Naive thymus-derived CD4-positive, alpha-beta T cell (primary cell): ENCODE measurements around the gene PLIN4. TPM values are rescaled to one million over a fixed set of nuclear protein-coding genes. Genes with fewer than 3 reads are reported as not detected.

ENCODE experiments used
- ATAC-seq: fragments of 150-1000 bp; cut with Tn5 transposase; 2 replicates; pipeline ENCODE4 v1.10.0; 2021; ENCODE audit warnings: mild to moderate bottlenecking, moderate library complexity
- CTCF ChIA-PET: fragments of 350-600 bp; sonication (Branson Sonifier 250); formaldehyde crosslinking; loops from one replicate; lab custom pipeline; 2021; ENCODE audit warnings: antibody characterized with exemption; lab: Charles Lee
- POLR2A ChIA-PET: fragments of 350-600 bp; sonication (Branson Sonifier 250); formaldehyde crosslinking; loops from one replicate; lab custom pipeline; 2021; ENCODE audit warnings: antibody characterized with exemption, inconsistent platforms; lab: Charles Lee
- DNase-seq, 9 donors: peaks; one replicate each; pipeline versions ENCODE4 v3.0.0 to v3.0.0-alpha.2; 2020 to 2022; ENCODE audit warnings: mixed read lengths in 1 of 9
- H3K27ac ChIP-seq: one replicate; pipeline ENCODE4 v1.7.0; 2013; ENCODE audit warnings: mild to moderate bottlenecking, low read depth, low read length, moderate library complexity
- H3K27me3 ChIP-seq, 2 donors: one replicate each; pipeline ENCODE4 v1.7.0; 2013; ENCODE audit warnings: low read length in 2 of 2, mild to moderate bottlenecking in 2 of 2, moderate library complexity in 2 of 2; ENCODE audit not compliant: control insufficient read depth in 2 of 2, insufficient read depth in 2 of 2
- H3K36me3 ChIP-seq, 3 experiments: 1 replicate in 2 of 3; 2 replicates in 1 of 3; pipeline ENCODE4 v1.7.0; 2013; ENCODE audit warnings: low read length in 3 of 3, mild to moderate bottlenecking in 3 of 3, moderate library complexity in 1 of 3; ENCODE audit not compliant: insufficient read depth in 3 of 3, control insufficient read depth in 2 of 3
- H3K4me1 ChIP-seq, 2 donors: one replicate each; pipeline ENCODE4 v1.7.0; 2013; ENCODE audit warnings: low read length in 2 of 2, mild to moderate bottlenecking in 2 of 2, moderate library complexity in 1 of 2; ENCODE audit not compliant: control insufficient read depth in 2 of 2, insufficient read depth in 2 of 2
- H3K4me3 ChIP-seq: 2 replicates; pipeline ENCODE4 v1.7.0; 2013; ENCODE audit warnings: mild to moderate bottlenecking, low read length
- H3K9me3 ChIP-seq, 3 experiments: 1 replicate in 2 of 3; 2 replicates in 1 of 3; pipeline ENCODE4 v1.7.0; 2013; ENCODE audit warnings: low read length in 3 of 3; ENCODE audit not compliant: control insufficient read depth in 2 of 3
- H3K27ac Mint-ChIP-seq, 9 donors: one replicate each; pipeline ENCODE4 v1.8.0; 2020 to 2022; ENCODE audit warnings: mixed read lengths in 9 of 9, mild to moderate bottlenecking in 8 of 9, moderate library complexity in 5 of 9, inconsistent platforms in 2 of 9
- H3K27me3 Mint-ChIP-seq, 5 donors: one replicate each; pipeline ENCODE4 v1.8.0; 2021 to 2022; ENCODE audit warnings: mixed read lengths in 5 of 5, mild to moderate bottlenecking in 1 of 5
- H3K36me3 Mint-ChIP-seq, 5 donors: one replicate each; pipeline ENCODE4 v1.8.0; 2020 to 2022; ENCODE audit warnings: mixed read lengths in 5 of 5, mild to moderate bottlenecking in 3 of 5, inconsistent platforms in 1 of 5
- H3K4me1 Mint-ChIP-seq, 7 donors: one replicate each; pipeline ENCODE4 v1.8.0; 2020 to 2022; ENCODE audit warnings: mixed read lengths in 7 of 7, mild to moderate bottlenecking in 3 of 7, inconsistent platforms in 1 of 7
- H3K4me3 Mint-ChIP-seq, 10 donors: one replicate each; pipeline ENCODE4 v1.8.0; 2020 to 2022; ENCODE audit warnings: mild to moderate bottlenecking in 10 of 10, mixed read lengths in 10 of 10, moderate library complexity in 6 of 10, inconsistent platforms in 2 of 10
- H3K9me3 Mint-ChIP-seq, 11 donors: one replicate each; pipeline ENCODE4 v1.8.0; 2020 to 2022; ENCODE audit warnings: mixed read lengths in 11 of 11, mild to moderate bottlenecking in 4 of 11, inconsistent platforms in 1 of 11, moderate library complexity in 1 of 11
- intact Hi-C, 2 donors: fragments of 100-400 bp; cut with micrococcal nuclease; formaldehyde crosslinking; loops; one replicate each; pipeline ENCODE4 v1.15.1; 2023
- polyA plus RNA-seq, 2 donors: library from polyadenylated mRNA; unstranded; fragments of 300-500 nt; fragmentation: Illumina TruSeq; gene quantifications; one replicate each; pipeline ENCODE4 v1.2.3, GENCODE V29; 2021
- total RNA-seq, 6 experiments: library from RNA in 5 of 6; stranded (reverse) in 5 of 6; gene quantifications; 1 replicate in 5 of 6; 2 replicates in 1 of 6; pipeline ENCODE4 v1.2.3 and lab custom pipeline; 2021 to 2026

PLIN4 gene
- total and polyA plus RNA-seq, 7 experiments from 2014 or later, result 0.08 to 0.24 (median 0.11) TPM; not detected in 2

GRCh38 chr19:4473011-4473762 lies 45.1 kb downstream of the PLIN4 start:
- DNase-seq, result no peak
- Mint-ChIP-seq H3K9me3 (no peaks in the 10 kb centered on the region), H3K36me3 (peaks cover 1 to 12% (median 8%) of the 10 kb centered on the region in 5 donors), H3K27me3 (no peaks in the 10 kb centered on the region), H3K27ac (peak overlapping the region in 7 of 9 donors; percentile 41 to 83 (median 56)), H3K4me3 (peak overlapping the region in 9 of 10 donors; percentile 66 to 87 (median 79)), H3K4me1 (peaks cover 11 to 29% (median 24%) of the 10 kb centered on the region in 7 donors)
- peak overlapping the region; percentile 65 for H3K27ac ChIP-seq
- H3K4me3 ChIP-seq, result peak overlapping the region; percentile 51
- no peaks in the 10 kb centered on the region for H3K9me3 ChIP-seq
- peaks cover 7 to 12% of the 10 kb centered on the region in 2 donors for H3K4me1 ChIP-seq
- no peak for ATAC-seq
- POLR2A ChIA-PET, result interaction anchor here (0.9 to 4.6 kb wide), 2 partner anchors 15 to 251 kb away, joined by 3 to 41 read pairs; partner anchors contain the start of gene UBXN6
- CTCF ChIA-PET, result interaction anchor here (0.5 kb wide), 1 partner anchor 124 kb away, joined by 3 read pairs; no protein-coding TSS in a partner anchor
- H3K36me3 ChIP-seq, result peaks cover 0 to 22% (median 0%) of the 10 kb centered on the region in 3 experiments
- H3K27me3 ChIP-seq, result no peaks in the 10 kb centered on the region
- intact Hi-C loops, result loop anchor here (5.0 to 10.0 kb wide), 8 partner anchors 146 to 1899 kb away; partner anchors contain the start of genes ALKBH7 (in 2 of the 2), EEF2 (in 2 of the 2), DPP9 (in 1 of the 2) and MFSD12 (in 1 of the 2)

DNA sequence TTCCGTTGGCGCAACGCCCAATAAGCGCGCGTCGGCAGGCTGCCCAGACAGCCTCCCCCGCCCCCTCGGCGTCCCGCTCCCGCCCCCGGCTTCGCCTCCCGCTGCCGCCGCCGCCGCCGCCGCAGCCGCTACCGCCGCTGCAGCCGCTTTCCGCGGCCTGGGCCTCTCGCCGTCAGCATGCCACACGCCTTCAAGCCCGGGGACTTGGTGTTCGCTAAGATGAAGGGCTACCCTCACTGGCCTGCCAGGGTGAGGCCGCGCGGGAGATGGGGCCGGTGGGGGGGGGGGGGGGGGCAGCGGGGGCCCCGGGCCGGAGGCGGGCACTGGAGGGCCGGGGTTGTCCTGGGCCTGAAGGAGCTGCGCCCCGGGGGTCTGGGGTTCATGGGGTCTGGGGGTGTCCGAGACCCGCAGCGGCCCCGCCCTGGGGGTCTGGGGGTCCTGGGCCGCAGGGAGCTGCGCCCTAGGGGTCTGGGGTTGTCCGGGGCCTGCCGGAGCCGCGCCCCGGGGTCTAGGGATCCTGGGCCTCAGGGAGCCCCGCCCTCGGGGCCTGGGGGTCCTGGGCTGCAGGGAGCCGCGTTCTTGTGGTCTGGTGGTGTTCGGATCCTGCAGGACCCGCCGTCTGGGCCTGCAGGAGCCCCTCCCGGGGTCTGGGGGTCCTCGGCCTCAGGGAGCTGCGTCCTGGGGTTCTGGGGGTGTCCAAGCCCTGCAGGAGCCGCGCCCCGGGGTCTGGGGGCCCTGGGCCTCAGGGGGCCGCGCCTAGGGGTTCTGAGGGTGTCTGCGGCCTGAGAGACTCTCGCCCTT lies 45.9 kb downstream of the PLIN4 start, which contains the start of gene HDGFL2:
HDGFL2 (plus strand) TSS at position 124 of the 801 bp plus-strand sequence; CDS start at position 178, 54 bp downstream.
- Histone ChIP-seq H3K27me3 (no peaks in the 10 kb centered on the region), H3K4me3 (peak within 1 kb of the TSS; percentile 71), H3K4me1 (peaks cover 7 to 12% of the 10 kb centered on the region in 2 donors), H3K27ac (peak within 1 kb of the TSS; percentile 77), H3K36me3 (peaks cover 0 to 15% (median 0%) of the 10 kb centered on the region in 3 experiments), H3K9me3 (no peaks in the 10 kb centered on the region)
- peaks cover 1 to 9% (median 6%) of the 10 kb centered on the region in 5 donors for H3K36me3 Mint-ChIP-seq
- CTCF ChIA-PET, result interaction anchor here (1.0 kb wide), 1 partner anchor 120 kb away, joined by 4 read pairs; no protein-coding TSS in a partner anchor
- H3K27me3 Mint-ChIP-seq, result no peaks in the 10 kb centered on the region
- ATAC-seq (no peak), DNase-seq (peak in 3 of 9 donors; percentile 31 to 93 (median 87))
- H3K9me3 Mint-ChIP-seq, result no peaks in the 10 kb centered on the region
- H3K4me1 Mint-ChIP-seq, result peaks cover 11 to 28% (median 24%) of the 10 kb centered on the region in 7 donors
- intact Hi-C loops, result loop anchor here (1.0 to 10.0 kb wide), 10 partner anchors 145 to 1900 kb away; partner anchors contain the start of genes ALKBH7 (in 2 of the 2), EEF2 (in 2 of the 2), TNFAIP8L1 (in 2 of the 2) and DPP9 (in 1 of the 2)
- peak within 1 kb of the TSS in 9 of 10 donors; percentile 66 to 87 (median 79) for H3K4me3 Mint-ChIP-seq
- POLR2A ChIA-PET, result interaction anchor here (1.0 to 4.6 kb wide), 7 partner anchors 9 to 709 kb away, joined by 3 to 41 read pairs (median 5); partner anchors contain the start of genes DPP9, MPND, UBXN6 and YJU2
- H3K27ac Mint-ChIP-seq, result peak within 1 kb of the TSS in 6 of 9 donors; percentile 41 to 83 (median 62)

DNA sequence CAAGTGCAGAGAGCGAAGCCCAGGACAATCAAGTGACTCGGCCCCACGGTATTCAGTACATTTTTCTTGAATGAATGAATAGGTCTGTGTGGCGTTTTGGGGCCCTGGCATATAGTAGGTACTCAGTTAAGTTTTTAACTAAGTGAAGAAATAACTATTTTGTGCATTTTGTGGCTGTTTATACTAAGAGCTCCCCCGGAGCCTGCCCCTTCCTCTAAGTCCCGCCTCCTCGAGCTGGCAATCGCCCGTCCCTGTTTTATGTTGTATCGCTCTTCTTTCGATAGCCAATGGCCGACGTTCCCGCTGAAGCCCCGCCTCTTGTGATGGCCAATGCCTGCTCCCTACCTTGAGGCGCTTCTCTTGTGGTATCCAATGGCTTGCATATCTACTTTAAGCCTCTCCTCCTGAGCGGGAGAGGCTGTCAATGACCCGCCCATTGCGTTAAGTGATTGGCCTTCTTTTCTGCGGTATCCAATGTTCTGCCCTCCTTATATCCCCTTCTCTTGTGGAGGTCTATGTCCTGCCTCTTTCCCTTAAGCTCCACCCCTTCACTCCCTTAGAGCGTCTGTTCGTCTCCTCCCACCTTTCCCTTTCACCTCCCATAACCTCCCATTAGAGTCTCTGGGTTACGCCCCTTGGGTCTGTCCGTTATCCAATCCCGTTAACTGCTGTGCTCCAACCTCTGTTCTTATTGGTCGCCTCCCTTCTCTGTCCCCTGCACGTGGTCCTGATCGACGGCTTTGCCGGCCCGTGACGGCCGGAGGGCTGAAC lies 46.7 kb downstream of the PLIN4 start:
- no peaks in the 10 kb centered on the region for H3K9me3 Mint-ChIP-seq
- Histone ChIP-seq H3K36me3 (peaks cover 0 to 8% (median 0%) of the 10 kb centered on the region in 3 experiments), H3K4me3 (peak overlapping the region; percentile 71), H3K27ac (peak overlapping the region; percentile 77), H3K9me3 (no peaks in the 10 kb centered on the region), H3K4me1 (peaks cover 7 to 12% of the 10 kb centered on the region in 2 donors), H3K27me3 (no peaks in the 10 kb centered on the region)
- CTCF ChIA-PET, result interaction anchor here (0.8 to 1.0 kb wide), 4 partner anchors 12 to 225 kb away, joined by 3 to 4 read pairs (median 4); partner anchors contain the start of gene YJU2
- H3K4me1 Mint-ChIP-seq, result peaks cover 11 to 25% (median 24%) of the 10 kb centered on the region in 7 donors
- no peaks in the 10 kb centered on the region for H3K27me3 Mint-ChIP-seq
- no peak overlapping the region for H3K4me3 Mint-ChIP-seq
- POLR2A ChIA-PET, result interaction anchor here (0.6 to 4.6 kb wide), 12 partner anchors 8 to 708 kb away, joined by 3 to 41 read pairs (median 3); partner anchors contain the start of genes CHAF1A, DPP9, MPND and UBXN6
- DNase-seq, result peak; percentile 78 to 100 (median 98)
- peak; percentile 90 for ATAC-seq
- no peak overlapping the region for H3K27ac Mint-ChIP-seq
- intact Hi-C loops, result loop anchor here (1.0 to 10.0 kb wide), 19 partner anchors 14 to 1901 kb away; partner anchors contain the start of genes ALKBH7 (in 2 of the 2), EEF2 (in 2 of the 2), TNFAIP8L1 (in 2 of the 2) and UBXN6 (in 2 of the 2)
- peaks cover 1 to 3% (median 3%) of the 10 kb centered on the region in 5 donors for H3K36me3 Mint-ChIP-seq

DNA sequence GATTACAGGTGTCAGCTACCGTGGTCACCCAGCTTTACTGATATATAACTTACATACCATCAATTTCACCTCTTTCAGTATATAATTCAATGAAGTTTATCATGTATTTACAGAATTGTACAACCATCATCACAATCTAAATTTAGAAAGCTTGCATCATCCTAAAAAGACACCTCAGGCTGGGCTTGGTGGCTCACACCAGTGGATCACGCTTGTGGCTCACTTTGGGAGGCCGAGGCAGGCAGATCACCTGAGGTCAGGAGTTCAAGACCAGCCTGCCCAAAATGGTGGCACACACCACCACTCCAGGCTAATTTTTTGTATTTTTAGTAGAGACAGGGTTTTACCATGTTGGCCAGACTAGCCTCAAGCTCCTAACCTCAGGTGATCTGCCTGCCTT lies 50.5 kb downstream of the PLIN4 start:
- H3K9me3 Mint-ChIP-seq, result no peaks in the 10 kb centered on the region
- H3K9me3 ChIP-seq, result no peaks in the 10 kb centered on the region
- CTCF ChIA-PET, result interaction anchor here (1.2 kb wide), 1 partner anchor 11 kb away, joined by 3 read pairs; no protein-coding TSS in a partner anchor
- no peaks in the 10 kb centered on the region for H3K27me3 ChIP-seq
- no peak overlapping the region for H3K27ac ChIP-seq
- no peaks in the 10 kb centered on the region for H3K36me3 Mint-ChIP-seq
- H3K4me3 Mint-ChIP-seq, result no peak overlapping the region
- H3K4me3 ChIP-seq, result no peak overlapping the region
- DNase-seq (no peak), ATAC-seq (no peak)
- H3K27ac Mint-ChIP-seq, result no peak overlapping the region
- intact Hi-C loops, result no loop called here
- POLR2A ChIA-PET, result interaction anchor here (1.0 kb wide), 1 partner anchor 10 kb away, joined by 3 read pairs; no protein-coding TSS in a partner anchor
- H3K4me1 Mint-ChIP-seq, result peaks cover 3 to 8% (median 6%) of the 10 kb centered on the region in 7 donors
- H3K4me1 ChIP-seq, result peaks cover 0 to 10% of the 10 kb centered on the region in 2 donors
- no peaks in the 10 kb centered on the region for H3K27me3 Mint-ChIP-seq
- peaks cover 0 to 4% (median 0%) of the 10 kb centered on the region in 3 experiments for H3K36me3 ChIP-seq

DNA sequence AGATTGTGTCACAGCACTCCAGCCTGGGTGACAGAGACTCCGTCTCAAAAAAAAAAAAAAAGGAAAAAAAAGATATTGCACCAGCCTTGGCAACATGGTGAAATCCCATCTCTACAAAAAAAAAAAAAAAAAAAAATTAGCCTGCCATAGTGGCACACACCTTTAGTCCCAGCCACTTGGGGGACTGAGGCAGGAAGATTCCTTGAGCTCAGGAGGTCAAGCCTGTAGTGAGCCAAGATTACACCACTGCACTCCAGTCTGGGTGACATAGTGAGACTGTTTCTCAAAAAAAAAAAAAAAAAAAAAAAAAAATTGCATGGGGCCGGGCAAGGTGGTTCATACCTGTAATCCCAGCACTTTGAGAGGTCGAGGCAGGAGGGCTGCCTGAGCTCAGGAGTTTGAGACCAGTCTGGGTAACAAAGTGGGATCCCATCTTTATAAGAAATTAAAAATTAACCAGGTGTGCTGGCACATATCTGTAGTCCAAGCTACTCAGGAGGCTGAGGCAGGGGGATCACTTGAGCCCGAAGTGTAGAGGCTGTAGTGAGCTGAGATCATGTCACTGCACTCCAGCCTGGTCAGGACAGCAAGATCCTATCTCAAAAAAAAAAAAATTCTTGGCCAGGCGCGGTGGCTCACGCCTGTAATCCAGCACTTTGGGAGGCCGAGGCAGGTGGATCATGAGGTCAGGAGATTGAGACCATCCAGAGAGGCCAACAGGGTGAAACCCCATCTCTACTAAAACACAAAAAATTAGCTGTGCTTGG lies 53.3 kb downstream of the PLIN4 start:
- Histone ChIP-seq H3K4me3 (no peak overlapping the region), H3K27ac (no peak overlapping the region), H3K4me1 (peaks cover 0 to under 1% of the 10 kb centered on the region in 2 donors), H3K27me3 (no peaks in the 10 kb centered on the region), H3K9me3 (no peaks in the 10 kb centered on the region), H3K36me3 (no peaks in the 10 kb centered on the region)
- no peak overlapping the region for H3K4me3 Mint-ChIP-seq
- ChIA-PET CTCF (no interaction called here), POLR2A (interaction anchor here (0.9 kb wide), 1 partner anchor 8 kb away, joined by 3 read pairs; no protein-coding TSS in a partner anchor)
- ATAC-seq (no peak), DNase-seq (no peak)
- H3K4me1 Mint-ChIP-seq, result peaks cover 0 to 2% (median 0%) of the 10 kb centered on the region in 7 donors
- H3K27ac Mint-ChIP-seq, result peak overlapping the region in 1 of 9 donors; percentile 64
- intact Hi-C loops, result no loop called here
- no peaks in the 10 kb centered on the region for H3K27me3 Mint-ChIP-seq
- H3K36me3 Mint-ChIP-seq, result no peaks in the 10 kb centered on the region
- H3K9me3 Mint-ChIP-seq, result no peaks in the 10 kb centered on the region
